MV-4-11 (cell line): ENCODE data around the gene EEF1AKMT2.

ENCODE experiments used
- DNase-seq: peaks from one replicate; lab custom pipeline; 2025; lab: John Stamatoyannopoulos, UW

Gene EEF1AKMT2

DNA sequence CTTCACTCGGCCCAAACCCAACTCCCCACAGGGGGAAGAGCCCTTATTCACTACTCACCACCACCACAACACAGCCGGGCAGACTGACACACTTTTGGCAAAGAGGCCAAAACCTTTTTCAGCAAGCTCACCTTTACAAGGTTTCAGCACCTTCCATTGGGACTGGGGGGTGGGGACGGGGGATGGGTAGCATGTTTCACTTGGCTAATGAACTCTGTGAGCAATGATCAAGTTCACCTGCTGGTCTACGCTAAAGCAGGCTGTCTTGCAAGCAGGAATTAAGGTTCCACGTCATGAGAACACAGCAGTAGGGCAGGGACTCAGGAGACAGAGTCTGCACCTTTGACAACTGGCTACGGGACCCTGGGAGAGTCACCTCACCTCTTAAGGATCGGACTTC lies 54.5 kb downstream of the EEF1AKMT2 start:
- DNase-seq: no peak

DNA sequence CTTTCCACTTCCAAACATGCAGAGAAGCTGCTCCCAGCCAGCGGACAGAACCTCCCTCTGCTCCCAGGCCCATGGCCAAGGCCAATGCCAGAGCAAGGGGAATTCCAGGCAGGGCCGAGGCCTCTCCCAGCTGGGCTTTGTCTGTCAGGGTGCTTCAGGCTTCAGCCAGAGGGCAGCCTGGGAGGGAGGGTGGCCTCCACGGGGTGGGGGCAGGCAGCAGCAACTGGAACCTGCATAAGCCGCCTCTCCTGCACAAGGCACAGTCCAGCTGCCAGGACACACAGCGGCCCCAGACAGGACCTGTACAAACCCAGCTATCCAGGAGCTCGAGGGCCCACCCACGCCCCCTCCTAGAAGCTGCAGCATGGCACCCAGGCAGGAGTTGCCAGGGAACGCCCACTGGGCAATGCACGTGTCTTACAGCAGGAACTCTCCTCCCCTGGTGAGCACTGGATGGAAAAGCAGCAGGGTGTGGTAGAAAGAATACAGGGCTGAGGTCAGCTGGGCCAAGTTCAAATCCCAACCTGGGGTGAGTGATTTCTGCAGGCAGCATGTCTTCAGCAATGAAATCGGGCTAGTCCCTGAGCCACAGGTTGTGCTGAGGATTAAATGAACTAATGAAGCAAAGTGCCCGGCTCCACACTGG lies 55.1 kb downstream of the EEF1AKMT2 start:
- DNase-seq: no peak

DNA sequence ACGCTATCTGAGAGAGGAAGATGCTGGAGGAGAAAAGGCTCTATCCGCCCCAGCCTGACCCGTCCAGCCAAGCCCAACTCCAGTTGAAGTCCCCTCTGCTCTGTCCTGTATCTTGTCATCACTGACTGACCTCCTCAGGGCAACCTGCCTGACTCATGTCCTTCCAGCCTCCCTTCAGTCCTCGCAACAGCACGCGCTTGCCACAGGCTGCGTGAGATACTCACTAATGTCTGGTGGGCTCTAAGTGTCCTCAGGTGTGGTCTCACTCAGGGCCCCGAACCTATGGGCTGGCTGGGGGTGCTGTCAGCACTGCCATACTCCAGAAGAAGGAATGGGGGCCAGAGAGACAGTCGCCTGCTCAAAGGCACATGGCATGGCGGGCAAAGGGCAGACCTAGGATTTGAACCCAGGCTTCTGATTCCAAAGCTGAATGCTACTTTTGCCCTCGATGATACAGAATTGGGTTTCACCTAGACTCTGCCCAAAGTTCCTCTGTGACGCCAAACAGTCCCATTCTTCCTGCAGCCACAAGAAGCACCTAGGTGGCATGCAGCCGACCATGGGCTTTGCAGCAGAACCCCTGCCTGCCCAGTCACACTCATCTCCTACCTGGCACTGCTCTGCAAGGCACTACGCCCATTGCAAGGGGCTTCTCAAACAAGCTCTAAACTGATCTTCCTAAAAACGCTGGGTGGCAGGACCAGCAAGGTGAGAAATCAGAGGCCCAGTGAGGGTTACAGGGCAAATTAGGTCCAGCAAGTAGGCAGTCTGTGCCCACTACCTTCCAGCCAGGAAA lies 56.0 kb downstream of the EEF1AKMT2 start:
- no peak for DNase-seq

DNA sequence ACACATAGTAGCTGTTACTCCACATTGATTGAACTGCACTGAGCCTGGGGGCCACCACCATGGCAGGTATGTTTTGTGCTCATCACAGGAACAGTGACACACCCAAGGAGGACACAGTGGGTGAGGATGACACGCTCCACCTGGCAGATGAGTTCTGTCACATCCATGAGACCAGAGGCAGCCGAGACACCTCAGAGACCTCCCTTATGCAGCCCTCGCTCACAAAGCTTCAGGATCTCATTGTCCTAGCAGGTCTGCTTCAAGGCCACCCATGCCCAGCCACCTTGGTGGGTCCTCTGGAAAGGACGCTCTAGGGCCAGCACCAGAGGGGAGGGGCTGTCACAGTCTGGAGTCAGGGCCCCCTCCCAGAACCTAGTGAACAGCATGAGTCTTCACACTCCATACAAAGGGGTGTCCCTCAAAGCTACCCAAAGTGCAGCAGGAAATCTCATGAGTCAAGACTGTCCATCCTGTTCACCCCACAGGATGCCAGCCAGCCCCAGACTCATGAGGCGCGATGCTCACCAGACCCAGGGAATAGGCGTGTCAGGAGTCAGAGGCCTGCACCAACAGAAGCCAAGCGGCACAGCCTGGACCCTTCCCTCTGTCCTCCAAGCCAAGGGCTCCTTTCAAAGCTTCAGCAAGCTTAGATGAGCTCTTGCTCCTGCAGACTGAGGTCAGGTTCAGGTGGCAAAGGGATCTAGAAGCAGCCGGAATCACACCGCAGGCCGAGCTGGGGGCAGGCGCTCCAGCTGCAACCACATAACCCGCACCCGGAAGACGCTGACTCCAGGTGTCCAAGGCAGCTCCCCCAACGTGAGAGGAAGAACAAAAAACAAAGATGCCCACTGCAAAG lies 57.1 kb downstream of the EEF1AKMT2 start:
- DNase-seq: no peak

DNA sequence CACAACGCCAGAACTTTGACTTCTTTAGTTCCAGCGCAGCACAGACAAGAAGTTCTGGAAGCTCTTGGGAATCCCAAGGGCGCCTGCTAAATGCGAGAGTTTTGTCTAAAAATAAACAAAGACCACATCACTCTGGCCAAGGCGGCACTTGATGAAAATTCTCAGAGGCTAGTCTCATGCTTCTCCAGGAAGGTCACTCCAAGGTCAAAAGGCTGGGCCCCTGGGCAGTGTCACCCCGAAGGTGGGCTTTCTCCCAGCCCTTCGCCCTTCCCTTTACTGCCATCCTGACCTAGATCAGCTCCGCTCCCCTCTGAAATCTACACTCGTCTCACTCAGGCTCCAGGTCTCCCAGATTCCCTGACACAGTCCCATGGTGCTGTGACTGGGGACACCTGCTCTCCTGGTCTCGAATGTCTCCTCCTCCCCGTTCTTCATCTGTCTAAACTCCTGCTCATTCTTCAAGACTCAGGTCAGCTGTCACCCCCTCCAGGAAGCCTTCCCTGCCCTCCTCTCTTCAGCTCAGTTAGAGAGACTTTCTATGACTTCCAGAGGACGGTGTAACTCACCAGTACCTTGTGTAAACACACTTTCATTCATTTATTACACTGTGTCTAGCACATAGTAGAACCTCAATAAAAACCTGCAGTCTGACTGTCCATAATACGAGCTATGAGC lies 58.0 kb downstream of the EEF1AKMT2 start:
- DNase-seq: no peak

DNA sequence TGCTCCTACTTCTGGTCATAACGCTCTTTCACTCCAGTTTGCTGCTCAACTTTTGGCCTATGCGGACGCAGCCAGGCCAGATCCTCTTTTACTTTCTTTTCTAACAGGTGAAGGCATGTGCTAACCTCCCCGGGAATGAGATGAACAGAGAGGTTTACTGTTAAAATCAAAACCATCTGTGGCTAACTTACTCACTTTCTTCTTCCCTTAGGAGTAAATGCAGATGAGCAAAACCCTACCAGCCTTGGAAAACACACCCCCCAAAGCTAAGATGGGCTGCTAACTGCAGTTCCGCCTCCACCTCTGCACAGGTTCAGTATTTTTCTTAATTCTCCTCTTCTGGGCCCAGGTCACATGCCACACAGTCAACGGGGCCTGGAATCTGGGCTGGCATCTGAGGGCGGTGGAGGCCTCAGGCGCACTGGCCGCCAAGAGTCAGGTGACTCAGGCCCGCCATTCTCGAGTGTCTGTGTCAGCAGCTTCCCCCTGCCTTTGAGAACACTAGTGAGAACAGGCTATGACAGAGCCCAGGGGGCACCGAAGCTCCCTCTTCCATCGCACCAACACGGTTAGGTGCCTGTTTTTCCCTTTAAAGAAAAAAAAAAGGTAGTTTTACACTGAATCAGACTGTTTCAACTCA lies 58.6 kb downstream of the EEF1AKMT2 start:
- DNase-seq: no peak

DNA sequence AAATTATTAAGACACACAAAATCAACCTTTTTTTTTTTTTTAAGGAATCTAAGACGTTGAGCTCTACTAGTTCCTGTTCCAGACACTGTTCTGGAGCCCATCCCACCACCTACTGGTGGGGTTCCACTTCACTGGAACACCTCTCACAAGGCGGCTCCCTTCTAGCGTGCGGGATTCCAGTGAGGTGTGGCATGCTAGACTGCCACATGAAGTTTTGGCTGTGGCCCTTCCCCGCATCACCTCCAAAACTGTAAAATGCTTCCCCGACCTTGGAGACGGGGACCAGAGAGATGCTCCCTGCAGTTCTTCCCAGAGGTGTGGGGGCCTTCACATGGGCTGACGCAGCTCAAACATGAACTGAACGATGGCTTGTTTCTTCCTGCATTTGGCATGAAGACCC lies 60.1 kb downstream of the EEF1AKMT2 start:
- DNase-seq: no peak

DNA sequence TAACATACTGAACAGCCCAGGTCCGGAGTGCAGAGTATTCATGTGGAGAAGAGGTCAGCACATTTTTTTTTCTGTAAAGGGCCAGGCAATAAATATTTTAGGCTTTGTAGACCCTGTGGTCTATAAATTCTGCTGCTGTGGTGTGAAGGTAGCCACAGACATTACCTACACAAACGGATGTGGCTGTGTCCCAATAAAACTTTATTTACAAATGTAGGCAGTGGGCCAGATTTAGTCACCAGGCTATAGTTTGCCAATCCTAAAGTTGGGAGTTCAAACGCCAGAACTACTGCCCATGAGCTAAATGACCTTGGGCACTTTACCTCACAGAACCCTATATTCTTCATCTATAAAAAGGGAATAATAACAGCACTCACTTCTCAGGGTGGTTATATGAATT lies 60.9 kb downstream of the EEF1AKMT2 start:
- no peak for DNase-seq

DNA sequence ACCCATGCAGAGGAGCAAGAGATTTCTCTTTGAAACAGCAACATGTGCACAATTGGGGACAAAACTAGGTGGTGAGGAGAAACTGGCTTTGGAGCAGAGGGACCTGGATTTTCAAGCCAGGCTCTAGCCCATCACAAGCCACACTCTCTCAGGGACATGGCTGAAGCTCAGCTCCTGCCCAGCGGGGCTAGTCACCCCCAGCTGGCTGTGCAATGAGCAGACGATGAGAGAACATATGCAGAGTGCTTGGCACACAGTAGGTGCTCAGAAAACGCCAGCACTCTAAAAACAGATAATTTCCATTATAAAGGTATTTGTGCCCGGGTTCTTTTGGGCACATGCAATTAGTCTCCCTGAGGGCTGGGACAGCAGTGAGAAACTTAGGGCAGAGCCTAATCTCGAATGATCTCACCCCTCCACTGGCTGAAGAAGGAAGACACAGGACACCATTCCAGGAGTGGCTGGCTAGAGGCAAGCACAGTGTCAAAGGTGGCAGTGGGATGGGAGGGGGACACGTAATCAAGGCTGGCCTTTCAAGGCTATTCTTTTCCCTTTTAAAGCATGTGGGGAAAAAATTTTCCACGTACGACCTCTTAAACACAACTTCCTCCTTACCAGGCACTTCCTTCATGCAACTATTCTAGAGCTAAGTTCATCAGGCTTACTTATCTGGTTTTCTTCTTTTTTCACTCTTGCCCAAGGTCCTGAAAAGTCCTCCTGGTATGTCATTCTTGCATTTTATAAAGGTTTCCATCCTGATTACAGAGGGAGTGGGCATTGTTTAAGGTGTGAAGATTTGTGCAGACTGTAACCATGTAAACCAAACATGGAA lies 62.6 kb downstream of the EEF1AKMT2 start:
- peak; percentile 55 for DNase-seq

DNA sequence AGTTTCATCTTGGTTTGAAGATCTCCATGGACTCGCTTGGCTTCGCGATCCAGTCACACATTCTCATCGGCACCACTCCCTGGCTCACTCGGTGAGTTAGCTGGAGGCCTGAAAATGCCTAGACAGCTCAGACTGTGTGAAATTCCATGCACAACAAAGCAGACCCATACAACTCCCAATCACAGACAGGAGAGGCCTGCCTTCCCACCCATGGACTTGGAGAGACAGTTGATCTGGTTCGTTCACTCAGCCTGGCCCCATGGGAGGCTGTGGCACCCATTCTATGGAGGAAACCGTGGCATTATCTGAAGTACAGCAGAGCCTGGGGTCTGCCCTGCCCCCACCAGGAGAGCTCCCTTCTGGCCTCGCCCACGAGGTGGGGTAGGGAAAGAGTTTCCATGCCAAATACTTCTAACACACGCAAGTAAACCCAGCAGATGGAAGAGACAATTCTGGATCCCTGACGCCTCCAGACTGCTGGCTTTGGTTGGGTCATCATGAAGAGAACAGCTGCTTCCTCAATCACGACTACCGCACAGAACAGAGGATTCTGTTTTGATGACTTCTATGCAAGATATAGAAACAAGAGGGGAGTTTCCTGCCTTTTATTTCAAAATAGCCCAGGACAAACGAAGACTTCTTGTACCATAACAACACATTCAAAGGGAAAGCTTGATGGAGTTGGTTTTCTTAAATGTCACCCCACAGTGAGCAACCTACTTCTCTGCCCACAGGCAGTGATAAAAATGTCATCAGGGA lies 63.4 kb downstream of the EEF1AKMT2 start:
- DNase-seq: peak; percentile 56

DNA sequence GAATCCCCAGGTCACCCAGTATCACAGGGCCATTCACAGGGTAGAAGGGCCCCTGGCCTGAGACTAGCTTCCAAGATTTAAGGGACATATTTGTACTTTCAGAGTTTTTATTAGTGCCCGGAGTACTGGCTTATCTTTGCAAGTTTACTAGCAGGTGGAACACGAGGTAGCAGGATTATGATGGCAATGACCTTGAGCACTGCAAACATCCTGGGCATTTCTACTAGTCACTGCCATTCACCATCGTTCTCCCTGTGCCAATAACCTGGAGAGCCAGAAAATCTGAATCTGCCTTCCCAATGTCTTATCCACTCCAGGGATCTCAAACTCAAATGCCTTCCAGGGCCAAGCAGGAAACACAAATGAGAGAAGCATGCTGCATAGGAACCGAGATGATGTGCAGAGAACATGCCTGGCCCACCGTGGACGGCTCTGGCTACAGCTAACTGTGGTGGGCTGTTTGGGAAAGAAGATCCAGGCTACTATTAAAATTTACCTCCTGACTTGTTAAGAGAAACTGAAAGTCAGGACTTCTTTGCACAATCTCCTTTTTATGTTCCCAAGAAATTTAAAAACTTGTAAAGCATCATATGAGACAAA lies 64.2 kb downstream of the EEF1AKMT2 start:
- DNase-seq: no peak

DNA sequence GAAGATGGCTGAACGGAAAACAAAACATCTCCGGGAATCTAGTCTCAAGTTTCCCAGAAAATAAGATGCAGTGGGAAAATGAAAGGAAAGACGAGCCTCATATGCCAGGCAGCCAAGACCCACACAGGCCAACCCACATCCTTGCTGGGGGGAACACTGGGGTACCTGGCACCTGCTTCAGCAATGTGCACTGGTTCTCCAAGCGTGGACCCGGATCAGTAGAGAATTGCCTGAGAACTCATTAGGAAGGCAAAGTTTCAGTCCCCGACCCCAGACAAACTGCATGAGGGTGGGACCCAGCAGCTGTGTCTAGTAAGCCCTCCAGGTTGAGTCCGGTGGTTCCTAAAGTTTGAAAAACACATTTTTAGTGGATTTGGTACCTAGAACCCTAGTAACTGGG lies 65.9 kb downstream of the EEF1AKMT2 start:
- no peak for DNase-seq

DNA sequence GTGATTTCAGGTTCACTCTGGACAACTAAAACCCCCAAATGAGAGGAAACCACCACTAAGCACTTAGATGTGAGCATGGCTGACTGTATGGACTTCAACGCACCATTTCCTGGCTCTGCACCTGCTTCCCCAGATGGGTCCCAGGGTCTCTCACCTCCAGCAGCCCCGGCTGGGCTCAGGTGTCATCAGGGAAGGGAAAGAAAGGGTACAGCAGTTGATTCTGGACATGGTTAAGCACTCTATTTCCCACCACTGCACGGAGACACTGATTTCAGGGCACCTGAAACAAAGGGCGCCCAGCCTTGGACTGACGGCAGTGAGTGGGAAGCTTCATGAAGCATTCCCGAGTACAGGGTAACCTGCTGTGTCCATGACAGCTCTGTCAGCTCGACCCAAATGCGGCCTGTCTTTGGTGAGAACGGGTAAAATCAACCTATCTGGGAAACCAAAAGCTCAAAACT lies 66.5 kb downstream of the EEF1AKMT2 start:
- DNase-seq: no peak

DNA sequence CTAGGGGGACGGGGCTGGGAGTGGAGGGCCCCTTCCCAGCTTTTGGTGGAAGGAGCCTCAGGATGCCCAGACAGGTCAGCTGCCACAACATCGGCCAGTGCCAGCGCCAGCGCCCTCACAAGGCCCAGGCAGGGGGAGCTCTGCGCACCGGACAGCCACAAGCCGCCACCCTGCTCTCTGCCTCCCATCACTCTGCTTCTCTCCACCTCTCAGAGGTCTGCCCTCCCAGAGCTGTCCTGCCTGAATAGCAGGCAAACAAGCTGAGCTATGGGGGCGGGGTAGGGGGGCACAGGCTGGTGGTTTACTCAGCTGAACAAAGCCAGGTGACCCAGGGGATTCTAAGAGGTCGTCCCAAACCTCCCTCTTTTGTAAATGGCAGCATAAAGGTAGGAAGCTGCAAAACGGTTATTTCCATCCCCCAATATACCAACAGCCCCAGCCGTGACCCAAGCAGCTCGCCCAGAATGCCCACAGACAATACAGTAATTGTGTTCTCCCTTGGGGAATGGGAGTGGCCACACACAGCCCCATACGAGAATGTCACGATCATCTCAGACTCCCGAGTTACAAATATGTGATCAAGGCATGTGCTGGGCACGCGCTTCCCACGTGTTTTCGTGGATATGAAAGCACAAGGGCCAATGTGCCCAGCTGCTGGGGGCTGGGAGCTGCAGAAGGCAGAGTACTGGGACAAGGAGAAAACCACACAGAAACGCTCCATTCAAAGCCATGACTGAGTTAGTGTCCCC lies 67.2 kb downstream of the EEF1AKMT2 start:
- DNase-seq: no peak

DNA sequence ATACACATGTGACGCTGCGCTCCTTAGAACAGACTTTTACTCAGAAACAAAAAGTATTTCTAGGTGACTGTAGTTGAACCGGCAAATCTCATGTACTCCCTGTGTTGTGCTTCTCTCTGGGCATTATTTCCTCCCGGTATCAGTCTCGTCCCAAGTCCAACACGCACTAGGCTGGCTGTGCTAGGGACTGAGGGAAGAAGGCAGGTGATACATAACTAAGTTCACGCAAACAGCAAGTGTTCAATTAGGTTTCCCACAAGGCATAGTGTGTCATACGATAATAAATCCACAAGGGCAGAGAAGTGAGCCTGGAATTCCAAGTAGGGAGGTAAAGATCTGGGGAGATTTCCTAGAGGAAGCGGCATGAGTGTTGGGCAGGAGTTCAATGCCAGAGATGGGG lies 67.9 kb downstream of the EEF1AKMT2 start:
- DNase-seq: no peak

DNA sequence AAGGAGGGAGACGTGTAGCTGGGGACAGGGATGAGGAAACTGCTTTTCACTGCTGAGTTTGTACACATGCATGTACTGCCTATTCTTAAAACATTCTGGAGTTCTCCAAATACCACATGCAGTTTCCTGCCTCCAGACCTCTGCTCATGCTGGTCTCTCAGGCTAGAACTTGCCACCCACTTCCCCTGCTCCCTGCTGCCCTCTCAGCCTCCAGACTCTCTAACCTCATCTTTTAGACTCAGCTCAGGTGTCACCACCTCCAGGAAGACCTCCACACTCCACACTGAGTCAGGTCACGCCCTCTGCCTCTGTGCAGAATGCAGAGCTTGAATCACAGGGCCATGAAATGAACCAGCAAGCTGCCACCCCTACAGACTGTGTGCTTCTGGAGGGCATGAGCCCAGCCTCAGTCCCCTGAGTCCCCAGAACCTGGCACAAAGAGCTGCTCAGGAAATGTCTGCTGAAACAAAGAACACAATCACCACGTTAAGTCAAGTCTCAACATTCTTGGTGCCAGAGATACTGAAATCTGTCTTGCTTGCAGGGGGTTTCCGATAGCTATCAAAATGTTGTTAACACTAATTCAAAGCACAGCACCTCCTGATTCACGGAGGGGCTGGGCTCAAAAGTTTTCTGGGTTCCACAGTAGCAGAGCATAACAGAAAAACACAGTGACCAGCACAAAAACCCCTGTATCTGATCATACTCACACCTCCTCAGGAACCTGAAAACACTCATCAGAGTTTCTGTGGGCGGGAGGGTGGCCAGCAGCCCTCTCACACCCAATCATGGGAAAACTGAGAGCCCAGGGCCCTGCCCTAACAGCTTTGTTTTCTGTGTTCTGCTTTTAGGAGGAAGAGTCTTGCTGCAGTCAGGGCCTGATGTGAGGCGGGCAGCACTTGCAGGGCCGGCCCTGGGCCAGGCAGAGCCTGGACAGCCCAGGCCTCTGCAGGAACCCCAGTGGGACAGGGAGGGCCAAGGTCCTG lies 68.6 kb downstream of the EEF1AKMT2 start:
- DNase-seq: peak; percentile 50

DNA sequence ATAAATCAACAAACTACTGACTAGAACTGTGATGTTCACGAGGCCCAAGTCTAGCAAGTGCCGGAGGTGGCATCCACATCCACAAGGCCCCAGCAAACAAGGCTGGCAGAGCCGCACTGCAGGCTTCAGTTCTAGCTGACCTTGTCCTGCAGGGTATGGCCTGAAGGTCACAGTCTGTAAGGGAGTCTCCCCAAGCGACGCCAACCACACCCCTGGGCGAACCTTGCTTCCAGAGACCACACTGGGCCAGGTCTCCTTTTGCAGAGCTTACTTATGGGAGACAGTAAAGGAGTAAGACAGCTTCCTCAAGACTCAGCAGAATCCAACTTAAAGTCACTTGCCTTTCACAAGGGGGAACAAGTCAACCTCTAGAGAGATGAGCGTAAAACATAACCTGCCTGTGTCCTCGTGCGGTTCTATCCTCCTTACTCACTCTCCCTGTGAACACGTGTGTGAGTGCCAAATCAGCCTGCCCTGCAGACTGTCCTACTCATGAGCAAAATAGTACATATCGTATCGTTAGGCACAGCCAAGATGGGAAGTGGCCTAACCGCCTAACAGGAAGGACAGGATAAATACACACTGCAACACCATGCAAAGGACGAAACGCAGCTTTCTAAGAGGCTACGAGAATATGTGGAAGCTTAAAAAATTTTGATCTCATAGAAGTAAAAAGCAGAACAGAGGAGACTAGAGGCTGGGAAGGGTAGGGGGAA lies 70.2 kb downstream of the EEF1AKMT2 start:
- peak; percentile 98 for DNase-seq
